OCI-LY7 (cell line): Measurements from ENCODE around the gene WEE1.

ENCODE experiments used
- EZH2phosphoT487 ChIP-seq: fragments of 200-600 bp; sonication (generic); IDR thresholded peaks from 2 replicates; pipeline ENCODE4 v1.6.1; 2018; ENCODE audit warnings: low read depth, borderline replicate concordance, mild to moderate bottlenecking, mixed run types, antibody characterized with exemption, low read length, moderate library complexity, mixed read lengths
- TF ChIP-seq, protein P1 (sequence below): fragments of 200-600 bp; sonication (generic); conservative IDR thresholded peaks from 2 replicates; pipeline ENCODE4 v1.5.1; 2014; ENCODE audit warnings: mild to moderate bottlenecking, antibody characterized with exemption, low read length, moderate library complexity, mixed read lengths

DNA sequence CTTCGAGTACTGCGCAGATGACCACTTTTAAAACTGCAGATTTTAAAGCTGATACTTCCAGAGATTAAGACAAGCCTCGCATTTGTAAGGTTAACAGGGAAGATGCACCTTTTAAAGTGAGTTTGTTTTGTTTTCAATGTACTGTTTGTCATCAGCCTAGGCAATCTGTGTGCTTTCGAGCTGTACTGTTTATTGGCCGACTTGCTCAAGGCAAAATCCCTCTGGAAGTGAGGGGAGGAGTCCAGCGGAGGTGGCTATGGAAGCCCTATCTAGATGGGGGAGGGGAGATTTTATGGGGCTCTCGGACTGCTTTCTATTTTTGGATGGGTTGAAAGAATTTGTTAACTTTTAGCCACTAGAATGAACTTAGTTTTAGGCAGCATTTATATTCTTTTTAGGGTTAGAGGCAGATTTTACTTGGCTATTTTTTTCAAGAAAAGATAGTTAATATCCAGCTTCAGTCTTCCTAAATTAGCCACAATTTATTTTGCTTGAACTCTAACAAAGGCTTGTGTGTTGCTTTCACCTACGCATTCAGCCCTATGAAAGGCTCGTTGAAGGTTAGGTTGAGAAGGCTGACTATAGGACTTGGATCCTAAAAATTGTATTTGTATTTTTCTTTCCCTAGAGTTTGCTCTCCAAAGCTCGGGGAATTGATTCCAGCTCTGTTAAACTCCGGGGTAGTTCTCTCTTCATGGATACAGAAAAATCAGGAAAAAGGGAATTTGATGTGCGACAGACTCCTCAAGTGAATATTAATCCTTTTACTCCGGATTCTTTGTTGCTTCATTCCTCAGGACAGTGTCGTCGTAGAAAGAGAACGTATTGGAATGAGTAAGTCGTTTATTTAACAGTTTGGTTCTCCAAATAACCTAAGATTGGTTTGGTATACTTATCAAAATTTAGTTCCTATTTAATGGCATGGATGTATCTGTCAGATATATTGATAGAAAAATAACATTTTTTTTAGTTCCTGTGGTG lies 2.1 kb downstream of the WEE1 start:
- TF ChIP-seq, protein P1, sequence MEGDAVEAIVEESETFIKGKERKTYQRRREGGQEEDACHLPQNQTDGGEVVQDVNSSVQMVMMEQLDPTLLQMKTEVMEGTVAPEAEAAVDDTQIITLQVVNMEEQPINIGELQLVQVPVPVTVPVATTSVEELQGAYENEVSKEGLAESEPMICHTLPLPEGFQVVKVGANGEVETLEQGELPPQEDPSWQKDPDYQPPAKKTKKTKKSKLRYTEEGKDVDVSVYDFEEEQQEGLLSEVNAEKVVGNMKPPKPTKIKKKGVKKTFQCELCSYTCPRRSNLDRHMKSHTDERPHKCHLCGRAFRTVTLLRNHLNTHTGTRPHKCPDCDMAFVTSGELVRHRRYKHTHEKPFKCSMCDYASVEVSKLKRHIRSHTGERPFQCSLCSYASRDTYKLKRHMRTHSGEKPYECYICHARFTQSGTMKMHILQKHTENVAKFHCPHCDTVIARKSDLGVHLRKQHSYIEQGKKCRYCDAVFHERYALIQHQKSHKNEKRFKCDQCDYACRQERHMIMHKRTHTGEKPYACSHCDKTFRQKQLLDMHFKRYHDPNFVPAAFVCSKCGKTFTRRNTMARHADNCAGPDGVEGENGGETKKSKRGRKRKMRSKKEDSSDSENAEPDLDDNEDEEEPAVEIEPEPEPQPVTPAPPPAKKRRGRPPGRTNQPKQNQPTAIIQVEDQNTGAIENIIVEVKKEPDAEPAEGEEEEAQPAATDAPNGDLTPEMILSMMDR = no peak
- no peak for TF ChIP-seq EZH2phosphoT487
